Measurements from ENCODE around the gene WNT1. TPM values are rescaled to one million over a fixed set of nuclear protein-coding genes. Genes with fewer than 3 reads are reported as not detected.
A peak's percentile ranks its signal among the peaks of the same experiment; 100 is the strongest.

WNT1 gene
- total and polyA plus RNA-seq, 9 of the 15 experiments (the other 6 are each of a cell fraction or from before 2014, with no cell fraction given), result not detected

DNA sequence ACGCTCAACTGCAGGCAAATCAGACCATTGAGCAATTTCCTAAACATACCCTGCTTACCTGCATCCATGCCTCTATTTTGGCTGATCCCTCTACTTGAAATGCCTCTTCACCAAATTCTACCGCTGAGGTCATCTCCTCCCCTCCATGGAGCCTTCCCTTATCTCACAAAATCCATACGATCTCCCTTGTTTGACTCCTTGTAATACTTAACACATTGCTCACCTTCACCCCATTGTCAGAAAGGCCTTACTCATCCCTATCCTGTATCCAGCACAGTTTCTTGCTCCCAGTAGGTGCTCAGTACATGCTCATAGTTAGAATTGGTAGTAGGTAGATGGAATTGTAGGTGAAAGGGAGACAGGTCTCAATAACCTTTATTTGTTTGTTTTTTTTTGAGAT is 15.7 kb downstream of the WNT1 start (continued):
- TF ChIP-seq HDAC6 (IDR thresholded peaks at IDR 0.05; ENCODE audit: low read depth, low read length) (no peak), ZNF121 (CRISPR knock-in tag; conservative IDR thresholded peaks at IDR 0.05) (no peak; the same call in 1 of the 2 replicates), ATF7 (IDR thresholded peaks at IDR 0.05) (peak; percentile 23; the same call in 1 of the 2 replicates), STAG1 (CRISPR knock-in tag; IDR thresholded peaks at IDR 0.05; ENCODE audit: borderline replicate concordance) (no peak), ZNF384 (IDR thresholded peaks at IDR 0.05; ENCODE audit: low read depth, low read length) (no peak), EHMT2 (IDR thresholded peaks at IDR 0.05) (peak; percentile 17; the same call in 1 of the 2 replicates), C11orf30 (IDR thresholded peaks at IDR 0.05; ENCODE audit: low read depth) (0 out of 2 replicates have a peak, but pooled peaks have one; percentile 28), ZKSCAN1 (IDR thresholded peaks at IDR 0.05; ENCODE audit: low read depth, low read length) (0 out of 2 replicates have a peak, but pooled peaks have one; percentile 22), ZKSCAN8 (CRISPR knock-in tag; IDR thresholded peaks at IDR 0.05) (no peak)
- TF ChIP-seq, protein P1, sequence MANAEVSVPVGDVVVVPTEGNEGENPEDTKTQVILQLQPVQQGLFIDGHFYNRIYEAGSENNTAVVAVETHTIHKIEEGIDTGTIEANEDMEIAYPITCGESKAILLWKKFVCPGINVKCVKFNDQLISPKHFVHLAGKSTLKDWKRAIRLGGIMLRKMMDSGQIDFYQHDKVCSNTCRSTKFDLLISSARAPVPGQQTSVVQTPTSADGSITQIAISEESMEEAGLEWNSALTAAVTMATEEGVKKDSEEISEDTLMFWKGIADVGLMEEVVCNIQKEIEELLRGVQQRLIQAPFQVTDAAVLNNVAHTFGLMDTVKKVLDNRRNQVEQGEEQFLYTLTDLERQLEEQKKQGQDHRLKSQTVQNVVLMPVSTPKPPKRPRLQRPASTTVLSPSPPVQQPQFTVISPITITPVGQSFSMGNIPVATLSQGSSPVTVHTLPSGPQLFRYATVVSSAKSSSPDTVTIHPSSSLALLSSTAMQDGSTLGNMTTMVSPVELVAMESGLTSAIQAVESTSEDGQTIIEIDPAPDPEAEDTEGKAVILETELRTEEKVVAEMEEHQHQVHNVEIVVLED (CRISPR knock-in tag; IDR thresholded peaks at IDR 0.05), result no peak
- TF ChIP-seq, protein P2, sequence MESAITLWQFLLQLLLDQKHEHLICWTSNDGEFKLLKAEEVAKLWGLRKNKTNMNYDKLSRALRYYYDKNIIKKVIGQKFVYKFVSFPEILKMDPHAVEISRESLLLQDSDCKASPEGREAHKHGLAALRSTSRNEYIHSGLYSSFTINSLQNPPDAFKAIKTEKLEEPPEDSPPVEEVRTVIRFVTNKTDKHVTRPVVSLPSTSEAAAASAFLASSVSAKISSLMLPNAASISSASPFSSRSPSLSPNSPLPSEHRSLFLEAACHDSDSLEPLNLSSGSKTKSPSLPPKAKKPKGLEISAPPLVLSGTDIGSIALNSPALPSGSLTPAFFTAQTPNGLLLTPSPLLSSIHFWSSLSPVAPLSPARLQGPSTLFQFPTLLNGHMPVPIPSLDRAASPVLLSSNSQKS (CRISPR knock-in tag; IDR thresholded peaks at IDR 0.05), result no peak
- TF ChIP-seq, protein P3, sequence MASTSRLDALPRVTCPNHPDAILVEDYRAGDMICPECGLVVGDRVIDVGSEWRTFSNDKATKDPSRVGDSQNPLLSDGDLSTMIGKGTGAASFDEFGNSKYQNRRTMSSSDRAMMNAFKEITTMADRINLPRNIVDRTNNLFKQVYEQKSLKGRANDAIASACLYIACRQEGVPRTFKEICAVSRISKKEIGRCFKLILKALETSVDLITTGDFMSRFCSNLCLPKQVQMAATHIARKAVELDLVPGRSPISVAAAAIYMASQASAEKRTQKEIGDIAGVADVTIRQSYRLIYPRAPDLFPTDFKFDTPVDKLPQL (IDR thresholded peaks at IDR 0.05; ENCODE audit: extremely low read depth, insufficient read length), result no peak
- TF ChIP-seq, protein P4, sequence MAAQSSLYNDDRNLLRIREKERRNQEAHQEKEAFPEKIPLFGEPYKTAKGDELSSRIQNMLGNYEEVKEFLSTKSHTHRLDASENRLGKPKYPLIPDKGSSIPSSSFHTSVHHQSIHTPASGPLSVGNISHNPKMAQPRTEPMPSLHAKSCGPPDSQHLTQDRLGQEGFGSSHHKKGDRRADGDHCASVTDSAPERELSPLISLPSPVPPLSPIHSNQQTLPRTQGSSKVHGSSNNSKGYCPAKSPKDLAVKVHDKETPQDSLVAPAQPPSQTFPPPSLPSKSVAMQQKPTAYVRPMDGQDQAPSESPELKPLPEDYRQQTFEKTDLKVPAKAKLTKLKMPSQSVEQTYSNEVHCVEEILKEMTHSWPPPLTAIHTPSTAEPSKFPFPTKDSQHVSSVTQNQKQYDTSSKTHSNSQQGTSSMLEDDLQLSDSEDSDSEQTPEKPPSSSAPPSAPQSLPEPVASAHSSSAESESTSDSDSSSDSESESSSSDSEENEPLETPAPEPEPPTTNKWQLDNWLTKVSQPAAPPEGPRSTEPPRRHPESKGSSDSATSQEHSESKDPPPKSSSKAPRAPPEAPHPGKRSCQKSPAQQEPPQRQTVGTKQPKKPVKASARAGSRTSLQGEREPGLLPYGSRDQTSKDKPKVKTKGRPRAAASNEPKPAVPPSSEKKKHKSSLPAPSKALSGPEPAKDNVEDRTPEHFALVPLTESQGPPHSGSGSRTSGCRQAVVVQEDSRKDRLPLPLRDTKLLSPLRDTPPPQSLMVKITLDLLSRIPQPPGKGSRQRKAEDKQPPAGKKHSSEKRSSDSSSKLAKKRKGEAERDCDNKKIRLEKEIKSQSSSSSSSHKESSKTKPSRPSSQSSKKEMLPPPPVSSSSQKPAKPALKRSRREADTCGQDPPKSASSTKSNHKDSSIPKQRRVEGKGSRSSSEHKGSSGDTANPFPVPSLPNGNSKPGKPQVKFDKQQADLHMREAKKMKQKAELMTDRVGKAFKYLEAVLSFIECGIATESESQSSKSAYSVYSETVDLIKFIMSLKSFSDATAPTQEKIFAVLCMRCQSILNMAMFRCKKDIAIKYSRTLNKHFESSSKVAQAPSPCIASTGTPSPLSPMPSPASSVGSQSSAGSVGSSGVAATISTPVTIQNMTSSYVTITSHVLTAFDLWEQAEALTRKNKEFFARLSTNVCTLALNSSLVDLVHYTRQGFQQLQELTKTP (IDR thresholded peaks at IDR 0.05; ENCODE audit: low read depth in 1 of 2, partially characterized antibody in 2 of 2), result no peak

All from K562 (cell line).